Stimulated activated memory B cell treated with anti-CD40 and anti-IgM and Interleukin-4, amounts not matched to agents 10 μg/mL and 1 μg/mL and 100 μg/mL, for 72 hours (primary cell): ENCODE data around the gene DNM3.
"Not testable (repeated sequence)": the region's sequence is repeated elsewhere in the genome, so short reads cannot be mapped to it uniquely, and the experiment has no call there.

Experiments
- ATAC-seq: fragments of 150-1000 bp; cut with Tn5 transposase; 2 replicates; pipeline ENCODE4 v1.10.0; 2021
- H3K27ac Mint-ChIP-seq: one replicate; pipeline ENCODE4 v1.8.0; 2022; ENCODE audit warnings: mild to moderate bottlenecking, mixed read lengths
- H3K27me3 Mint-ChIP-seq: one replicate; pipeline ENCODE4 v1.8.0; 2022; ENCODE audit warnings: mixed read lengths
- H3K36me3 Mint-ChIP-seq: one replicate; pipeline ENCODE4 v1.8.0; 2022; ENCODE audit warnings: mixed read lengths
- H3K4me1 Mint-ChIP-seq: one replicate; pipeline ENCODE4 v1.8.0; 2022; ENCODE audit warnings: mixed read lengths
- H3K4me3 Mint-ChIP-seq: one replicate; pipeline ENCODE4 v1.8.0; 2022; ENCODE audit warnings: mild to moderate bottlenecking, moderate library complexity, mixed read lengths
- H3K9me3 Mint-ChIP-seq: one replicate; pipeline ENCODE4 v1.8.0; 2022; ENCODE audit warnings: mixed read lengths

The DNM3 gene

GRCh38 chr1:172299515-172299914, 458.2 kb downstream of the DNM3 start:
- Mint-ChIP-seq H3K9me3 (peaks cover 6% of the 10 kb centered on the region), H3K27ac (no peak overlapping the region), H3K27me3 (no peaks in the 10 kb centered on the region), H3K36me3 (peaks cover 15% of the 10 kb centered on the region), H3K4me1 (no peaks in the 10 kb centered on the region), H3K4me3 (no peak overlapping the region)
- ATAC-seq = no peak

- not testable (repeated sequence) for H3K27ac Mint-ChIP-seq, H3K27me3 Mint-ChIP-seq, H3K4me3 Mint-ChIP-seq, H3K36me3 Mint-ChIP-seq, ATAC-seq, H3K9me3 Mint-ChIP-seq
- peaks cover 15% of the 10 kb centered on the region for H3K4me1 Mint-ChIP-seq
Measured at GRCh38 chr1:172307508-172307907, 466.2 kb downstream of the DNM3 start.

DNA sequence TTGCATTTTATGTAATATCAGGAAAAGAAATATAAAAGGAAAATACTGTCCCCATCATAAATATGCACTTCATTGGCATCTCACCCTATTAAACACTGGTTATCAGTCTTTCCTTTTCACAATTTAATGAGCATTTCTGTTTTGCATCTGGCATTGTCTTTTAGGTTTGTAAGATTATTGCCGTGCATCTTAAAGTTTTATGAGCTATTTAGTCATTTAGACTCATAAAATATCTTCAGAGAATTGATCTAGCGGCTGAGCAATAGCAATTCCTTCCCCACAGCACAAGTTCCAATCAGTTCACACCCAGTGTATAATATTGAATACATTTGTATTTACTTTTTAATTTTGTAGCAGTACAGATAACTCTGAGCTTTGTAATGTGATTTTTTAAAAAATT, 466.8 kb downstream of the DNM3 start:
- no peak overlapping the region for H3K4me3 Mint-ChIP-seq
- H3K4me1 Mint-ChIP-seq = peaks cover 15% of the 10 kb centered on the region
- no peak overlapping the region for H3K27ac Mint-ChIP-seq
- H3K36me3 Mint-ChIP-seq = peaks cover 4% of the 10 kb centered on the region
- peaks cover 4% of the 10 kb centered on the region for H3K9me3 Mint-ChIP-seq
- no peaks in the 10 kb centered on the region for H3K27me3 Mint-ChIP-seq
- no peak for ATAC-seq

DNA sequence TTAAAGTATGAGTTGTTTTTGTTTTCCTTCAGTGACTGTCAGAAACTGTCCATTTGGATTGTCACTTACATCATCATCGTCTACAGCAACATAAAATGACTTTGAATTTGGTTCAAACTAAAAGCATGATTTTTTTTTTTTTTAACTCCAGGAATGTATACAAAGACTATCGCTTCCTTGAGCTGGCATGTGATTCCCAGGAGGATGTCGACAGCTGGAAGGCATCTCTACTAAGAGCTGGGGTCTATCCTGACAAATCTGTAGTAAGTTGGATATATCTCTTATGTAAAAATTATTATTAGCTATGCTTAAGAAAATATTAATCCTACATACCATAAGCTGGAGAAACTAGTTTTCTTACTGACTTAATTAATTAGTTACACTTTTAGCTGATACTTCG, 467.3 kb downstream of the DNM3 start:
- Mint-ChIP-seq H3K4me3 (no peak overlapping the region), H3K4me1 (peaks cover 15% of the 10 kb centered on the region), H3K9me3 (no peaks in the 10 kb centered on the region), H3K27me3 (no peaks in the 10 kb centered on the region), H3K27ac (no peak overlapping the region), H3K36me3 (no peaks in the 10 kb centered on the region)
- ATAC-seq = no peak

GRCh38 chr1:172320733-172321132, 479.4 kb downstream of the DNM3 start:
- Mint-ChIP-seq H3K36me3 (no peaks in the 10 kb centered on the region), H3K27ac (no peak overlapping the region), H3K4me3 (no peak overlapping the region), H3K27me3 (no peaks in the 10 kb centered on the region), H3K4me1 (no peaks in the 10 kb centered on the region), H3K9me3 (no peaks in the 10 kb centered on the region)
- no peak for ATAC-seq

DNA sequence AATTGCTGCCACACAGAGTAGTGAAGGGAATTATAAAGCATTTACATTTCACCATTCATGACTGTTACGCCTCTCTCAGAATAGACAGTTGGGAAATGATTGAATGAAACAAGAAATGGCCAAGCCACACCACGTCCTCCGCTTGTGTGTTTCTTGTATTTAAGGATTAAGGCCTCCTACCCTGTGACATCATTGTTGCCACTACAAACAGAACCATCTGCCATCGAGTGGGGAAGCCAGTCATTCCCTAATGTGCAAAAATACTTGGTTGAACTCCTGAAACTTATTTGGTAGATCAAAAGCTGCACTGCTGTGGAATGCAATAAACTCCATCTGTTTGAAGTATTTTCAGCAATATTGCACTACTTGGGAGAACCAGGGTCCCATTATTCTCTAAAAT, 480.2 kb downstream of the DNM3 start:
- Mint-ChIP-seq H3K4me1 (no peaks in the 10 kb centered on the region), H3K9me3 (no peaks in the 10 kb centered on the region), H3K27ac (no peak overlapping the region), H3K4me3 (no peak overlapping the region), H3K27me3 (no peaks in the 10 kb centered on the region), H3K36me3 (no peaks in the 10 kb centered on the region)
- no peak for ATAC-seq

DNA sequence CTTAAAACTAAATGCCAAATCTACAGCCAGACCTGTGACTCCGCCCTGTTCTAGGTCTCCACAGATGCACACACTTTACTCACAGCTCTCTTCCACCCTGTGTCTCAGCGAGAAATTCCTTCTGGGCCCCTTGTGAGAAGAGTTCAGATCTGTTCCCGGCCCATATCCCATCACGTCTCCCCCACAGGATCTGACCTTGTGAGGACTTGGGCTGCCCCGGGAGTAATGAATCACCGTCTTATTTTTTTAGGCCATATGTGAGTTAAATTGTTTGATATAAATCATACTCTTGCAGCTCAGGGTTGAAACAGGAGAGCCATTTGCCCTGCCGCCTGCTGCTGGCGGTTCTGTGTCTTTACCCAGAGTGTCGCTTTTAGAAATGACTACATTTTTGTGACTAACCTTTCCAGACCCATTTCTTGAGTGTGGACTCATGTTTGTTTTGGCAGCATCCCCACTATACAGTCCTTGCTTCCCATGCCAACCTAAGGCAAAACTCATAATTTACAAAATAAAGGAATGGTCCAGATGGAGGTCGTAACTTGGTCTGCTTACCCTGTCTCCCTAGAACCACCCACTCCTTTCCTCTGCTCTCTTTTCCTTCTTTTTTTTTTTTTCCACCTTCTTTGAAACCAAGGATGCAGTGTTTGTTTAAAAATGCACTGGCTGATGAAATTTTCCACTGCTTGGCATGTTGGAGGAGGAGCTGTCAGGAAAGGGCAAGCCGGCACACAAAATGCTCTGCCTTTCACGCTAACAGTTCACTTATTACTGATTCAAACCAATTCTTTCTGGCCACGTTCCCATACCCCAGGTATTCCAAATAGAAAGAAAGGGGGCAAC, 481.1 kb downstream of the DNM3 start:
- no peak for ATAC-seq
- no peaks in the 10 kb centered on the region for H3K9me3 Mint-ChIP-seq
- no peaks in the 10 kb centered on the region for H3K27me3 Mint-ChIP-seq
- no peaks in the 10 kb centered on the region for H3K36me3 Mint-ChIP-seq
- H3K4me1 Mint-ChIP-seq = no peaks in the 10 kb centered on the region
- H3K27ac Mint-ChIP-seq = no peak overlapping the region
- no peak overlapping the region for H3K4me3 Mint-ChIP-seq

GRCh38 chr1:172323686-172324085, 482.4 kb downstream of the DNM3 start:
- no peaks in the 10 kb centered on the region for H3K36me3 Mint-ChIP-seq

DNA sequence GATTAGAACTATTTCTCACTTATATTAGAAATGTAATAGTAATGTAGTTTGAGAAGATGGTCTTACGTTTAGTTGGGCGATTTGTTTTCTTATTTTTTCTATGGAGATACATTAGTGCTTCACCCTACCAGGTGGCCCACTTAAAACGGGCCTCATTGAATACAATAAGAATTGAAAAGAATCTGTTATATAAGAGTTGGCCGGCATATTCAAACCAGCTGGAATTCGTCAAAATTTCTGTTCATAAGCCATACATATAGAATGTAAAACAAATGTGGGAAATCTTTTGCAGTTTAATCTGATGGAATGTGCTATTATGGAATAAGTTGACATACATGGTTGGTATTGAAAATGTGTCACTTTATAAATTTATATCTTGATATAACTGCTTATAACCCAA, 482.8 kb downstream of the DNM3 start:
- H3K27ac Mint-ChIP-seq = no peak overlapping the region
- H3K9me3 Mint-ChIP-seq = peaks cover 3% of the 10 kb centered on the region
- no peak for ATAC-seq
- no peaks in the 10 kb centered on the region for H3K27me3 Mint-ChIP-seq
- H3K4me3 Mint-ChIP-seq = no peak overlapping the region
- H3K36me3 Mint-ChIP-seq = no peaks in the 10 kb centered on the region
- no peaks in the 10 kb centered on the region for H3K4me1 Mint-ChIP-seq

More at GRCh38 chr1:172323686-172324085, 482.4 kb downstream of the DNM3 start:
- H3K27me3 Mint-ChIP-seq = no peaks in the 10 kb centered on the region
- H3K4me1 Mint-ChIP-seq = no peaks in the 10 kb centered on the region
- H3K4me3 Mint-ChIP-seq = no peak overlapping the region
- peaks cover 3% of the 10 kb centered on the region for H3K9me3 Mint-ChIP-seq
- no peak for ATAC-seq
- no peak overlapping the region for H3K27ac Mint-ChIP-seq

GRCh38 chr1:172324761-172325160, 483.5 kb downstream of the DNM3 start:
- Mint-ChIP-seq H3K9me3 (peaks cover 3% of the 10 kb centered on the region), H3K4me1 (no peaks in the 10 kb centered on the region), H3K36me3 (no peaks in the 10 kb centered on the region), H3K4me3 (no peak overlapping the region), H3K27ac (no peak overlapping the region), H3K27me3 (no peaks in the 10 kb centered on the region)
- ATAC-seq = no peak

- ATAC-seq = no peak
- Mint-ChIP-seq H3K27me3 (no peaks in the 10 kb centered on the region), H3K27ac (no peak overlapping the region), H3K4me1 (no peaks in the 10 kb centered on the region), H3K36me3 (no peaks in the 10 kb centered on the region), H3K4me3 (no peak overlapping the region), H3K9me3 (peaks cover 3% of the 10 kb centered on the region)
Measured at GRCh38 chr1:172325531-172325930, 484.2 kb downstream of the DNM3 start.

GRCh38 chr1:172326136-172326535, 484.8 kb downstream of the DNM3 start:
- no peaks in the 10 kb centered on the region for H3K27me3 Mint-ChIP-seq
- no peak overlapping the region for H3K4me3 Mint-ChIP-seq
- H3K36me3 Mint-ChIP-seq = no peaks in the 10 kb centered on the region
- H3K4me1 Mint-ChIP-seq = no peaks in the 10 kb centered on the region
- H3K27ac Mint-ChIP-seq = no peak overlapping the region
- no peak for ATAC-seq
- peaks cover 3% of the 10 kb centered on the region for H3K9me3 Mint-ChIP-seq

- no peaks in the 10 kb centered on the region for H3K36me3 Mint-ChIP-seq
- peaks cover 12% of the 10 kb centered on the region for H3K4me1 Mint-ChIP-seq
- no peak overlapping the region for H3K4me3 Mint-ChIP-seq
- peaks cover 3% of the 10 kb centered on the region for H3K9me3 Mint-ChIP-seq
- H3K27me3 Mint-ChIP-seq = no peaks in the 10 kb centered on the region
- ATAC-seq = no peak
- H3K27ac Mint-ChIP-seq = peak overlapping the region; percentile 35
Measured at GRCh38 chr1:172328266-172328665, 487.0 kb downstream of the DNM3 start.

- Mint-ChIP-seq H3K27ac (peak overlapping the region; percentile 51), H3K4me1 (peaks cover 12% of the 10 kb centered on the region)
Measured at GRCh38 chr1:172332230-172332629, 490.9 kb downstream of the DNM3 start.

GRCh38 chr1:172335377-172335776, 494.1 kb downstream of the DNM3 start:
- Mint-ChIP-seq H3K9me3 (peaks cover 2% of the 10 kb centered on the region), H3K27ac (no peak overlapping the region), H3K4me1 (peaks cover 30% of the 10 kb centered on the region), H3K36me3 (no peaks in the 10 kb centered on the region), H3K4me3 (no peak overlapping the region), H3K27me3 (no peaks in the 10 kb centered on the region)
- no peak for ATAC-seq

More at GRCh38 chr1:172332230-172332629, 490.9 kb downstream of the DNM3 start:
- Mint-ChIP-seq H3K4me3 (no peak overlapping the region), H3K27me3 (no peaks in the 10 kb centered on the region), H3K36me3 (no peaks in the 10 kb centered on the region), H3K9me3 (peaks cover 3% of the 10 kb centered on the region)
- no peak for ATAC-seq

GRCh38 chr1:172338295-172338735, 497.0 kb downstream of the DNM3 start:
- Mint-ChIP-seq H3K4me1 (peaks cover 45% of the 10 kb centered on the region), H3K4me3 (peak overlapping the region; percentile 15), H3K9me3 (peaks cover 2% of the 10 kb centered on the region), H3K27ac (peak overlapping the region; percentile 69), H3K27me3 (no peaks in the 10 kb centered on the region), H3K36me3 (no peaks in the 10 kb centered on the region)
- peak; percentile 36 for ATAC-seq
